Adrenal gland (tissue), 12 donors: Measurements from ENCODE around the gene XYLB. TPM values are rescaled to one million over a fixed set of nuclear protein-coding genes. Genes with fewer than 3 reads are reported as not detected.

ENCODE experiments used
- DNase-seq, 7 donors: peaks; one replicate each; pipeline ENCODE4 v3.0.0-alpha.2; 2019 to 2020
- H3K27ac ChIP-seq, 5 donors: fragments of 200-600 bp; sonication (generic) in 4 of 5; 1 replicate in 3 of 5; 2 replicates in 2 of 5; pipeline versions ENCODE4 v1.5.1 to v1.8.0; 2016 to 2020; ENCODE audit warnings: mild to moderate bottlenecking in 1 of 5
- H3K27me3 ChIP-seq: fragments of 200-600 bp; 2 replicates; pipeline ENCODE4 v1.8.0; 2021
- H3K36me3 ChIP-seq, 2 donors: fragments of 200-600 bp; replicated peaks in 1 of 2; 1 replicate in 1 of 2; 2 replicates in 1 of 2; pipeline versions ENCODE4 v1.5.1 to v1.8.0; 2018 to 2022
- H3K4me1 ChIP-seq, 2 donors: fragments of 200-600 bp; replicated peaks in 1 of 2; 1 replicate in 1 of 2; 2 replicates in 1 of 2; pipeline versions ENCODE4 v1.5.1 to v1.8.0; 2018 to 2021
- H3K4me3 ChIP-seq, 4 donors: fragments of 200-600 bp; sonication (generic) in 3 of 4; one replicate each; pipeline ENCODE4 v1.5.1; 2016 to 2018
- H3K9me3 ChIP-seq, 3 donors: fragments of 200-600 bp; sonication (generic) in 1 of 3; replicated peaks in 1 of 3; 1 replicate in 2 of 3; 2 replicates in 1 of 3; pipeline versions ENCODE4 v1.5.1 to v1.8.0; 2016 to 2021
- POLR2A ChIP-seq, 2 donors: fragments of 450-650 bp; IDR thresholded peaks; one replicate each; pipeline ENCODE4 v1.6.1; 2017; ENCODE audit warnings: antibody characterized with exemption in 2 of 2, mild to moderate bottlenecking in 2 of 2, moderate library complexity in 1 of 2
- WGBS, 4 donors: extraction: QIAGEN DNeasy Blood & Tissue Kit in 2 of 4; methylation state at CpG; one replicate each; pipeline versions ENCODE4 v1.1.5 to v1.1.7; 2013 to 2017; 5-methylcytosine and 5-hydroxymethylcytosine counted together
- intact Hi-C, 2 donors: fragments of 100-400 bp; cut with DNase I; formaldehyde crosslinking; loops; one replicate each; pipeline versions ENCODE4 v1.14.1 to v1.15.0; 2022 to 2023
- polyA plus RNA-seq, 3 donors: library from polyadenylated mRNA; stranded (reverse); fragments of 200-250 nt in 2 of 3; fragments of 350-450 nt in 1 of 3; fragmentation: Illumina TruSeq in 1 of 3; extraction: RNeasy Lipid Tissue Mini Kit (QIAGEN cat#74804) in 1 of 3; gene quantifications; one replicate each; pipeline ENCODE4 v1.2.3, GENCODE V29; 2013 to 2014
- total RNA-seq, 9 donors: library from RNA; depleted of rRNA in 4 of 9; stranded (reverse); fragments of >200 nt in 4 of 9; fragments of 120-200 nt in 1 of 9; fragmentation: NEBNext Ultra II Directional in 1 of 9; extraction: Animal tissue kit (Norgen Biotek cat#: 25700) in 1 of 9; gene quantifications; one replicate each; pipeline versions ENCODE4 v1.1.0 to v1.2.4, GENCODE V29; 2013 to 2023
- TF ChIP-seq, protein P1 (sequence below), 6 experiments: fragments of 450-650 bp in 4 of 6; fragments of 200-600 bp in 2 of 6; sonication (generic) in 1 of 6; IDR thresholded peaks; 1 replicate in 5 of 6; 2 replicates in 1 of 6; pipeline versions ENCODE4 v1.5.1 to v1.8.0; 2016 to 2021; ENCODE audit warnings: antibody characterized with exemption in 6 of 6, mild to moderate bottlenecking in 2 of 6, moderate library complexity in 1 of 6
- donor health status: healthy with polysubstance abuse.
- donor health status: Bipolar disorder and iron deficiency.
- donor health status: DM: yes; HTN: yes; CAD: no.
- donor health status: DM: no; HTN: no; CAD: no.
- donor health status: DM: no; HTN: no; CAD: no.
- donor health status: DM: yes; HTN: yes; CAD: no.

XYLB gene
- total and polyA plus RNA-seq, 12 donors = 1.5 to 14.9 (median 7.5) TPM

DNA sequence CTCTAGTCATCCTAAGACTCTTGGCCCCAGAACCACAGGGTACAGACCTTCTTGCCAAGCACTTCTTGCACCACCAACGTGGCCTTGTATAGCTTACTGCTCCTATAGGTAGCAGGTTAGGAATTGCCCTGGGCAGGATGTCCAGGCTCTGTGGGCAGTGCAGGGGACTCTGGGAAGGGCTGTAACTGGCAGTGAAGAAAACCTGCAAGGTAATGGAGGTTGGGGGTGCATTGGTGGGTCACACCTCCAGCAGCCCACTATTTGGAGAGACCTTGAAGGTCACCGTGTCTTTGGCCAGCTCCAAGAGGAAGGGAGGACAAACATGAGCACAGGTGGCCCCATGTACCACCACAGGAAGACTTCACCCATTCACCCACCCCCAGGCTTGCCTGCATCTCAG, 21.3 kb upstream of the XYLB start:
- no peak overlapping the region for H3K4me3 ChIP-seq
- DNase-seq = peak in 2 of 7 donors; percentile 4 to 25

DNA sequence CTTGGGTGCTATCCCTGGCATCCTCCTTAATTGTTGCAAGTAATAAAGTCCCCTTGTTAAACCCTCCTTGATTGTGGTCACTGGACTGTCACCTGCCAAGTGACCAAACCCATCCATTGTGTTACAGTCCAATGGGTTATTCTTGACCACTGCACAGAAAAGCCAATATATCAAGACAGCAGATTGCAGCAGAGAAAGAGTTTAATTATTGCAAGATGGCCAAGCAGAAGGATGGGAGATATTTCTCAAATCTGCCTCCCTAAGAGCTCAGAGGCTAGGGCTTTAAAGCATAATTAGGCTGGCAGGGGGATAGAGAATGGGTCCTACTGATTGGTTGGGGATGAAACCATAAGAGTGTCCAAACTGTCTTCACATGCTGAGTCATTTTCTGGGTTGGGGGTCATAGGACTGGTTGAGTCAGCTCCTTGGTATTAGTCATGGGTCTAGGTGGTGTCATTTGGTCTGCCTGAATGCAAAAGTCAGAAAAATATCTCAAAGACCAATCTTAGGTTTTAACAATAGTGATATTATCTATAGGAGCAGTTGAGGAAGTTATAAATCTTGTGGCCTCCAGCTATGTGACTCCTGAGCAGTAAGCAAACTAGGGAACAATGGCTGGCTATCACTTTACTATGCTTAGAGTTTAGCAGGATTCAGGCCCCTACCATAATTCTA, 19.1 kb upstream of the XYLB start:
- Histone ChIP-seq H3K4me3 (no peak overlapping the region), H3K27ac (no peak overlapping the region), H3K9me3 (no peaks in the 10 kb centered on the region), H3K27me3 (no peaks in the 10 kb centered on the region), H3K36me3 (no peaks in the 10 kb centered on the region), H3K4me1 (no peaks in the 10 kb centered on the region)
- no peak for DNase-seq
- TF ChIP-seq, protein P1, sequence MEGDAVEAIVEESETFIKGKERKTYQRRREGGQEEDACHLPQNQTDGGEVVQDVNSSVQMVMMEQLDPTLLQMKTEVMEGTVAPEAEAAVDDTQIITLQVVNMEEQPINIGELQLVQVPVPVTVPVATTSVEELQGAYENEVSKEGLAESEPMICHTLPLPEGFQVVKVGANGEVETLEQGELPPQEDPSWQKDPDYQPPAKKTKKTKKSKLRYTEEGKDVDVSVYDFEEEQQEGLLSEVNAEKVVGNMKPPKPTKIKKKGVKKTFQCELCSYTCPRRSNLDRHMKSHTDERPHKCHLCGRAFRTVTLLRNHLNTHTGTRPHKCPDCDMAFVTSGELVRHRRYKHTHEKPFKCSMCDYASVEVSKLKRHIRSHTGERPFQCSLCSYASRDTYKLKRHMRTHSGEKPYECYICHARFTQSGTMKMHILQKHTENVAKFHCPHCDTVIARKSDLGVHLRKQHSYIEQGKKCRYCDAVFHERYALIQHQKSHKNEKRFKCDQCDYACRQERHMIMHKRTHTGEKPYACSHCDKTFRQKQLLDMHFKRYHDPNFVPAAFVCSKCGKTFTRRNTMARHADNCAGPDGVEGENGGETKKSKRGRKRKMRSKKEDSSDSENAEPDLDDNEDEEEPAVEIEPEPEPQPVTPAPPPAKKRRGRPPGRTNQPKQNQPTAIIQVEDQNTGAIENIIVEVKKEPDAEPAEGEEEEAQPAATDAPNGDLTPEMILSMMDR (IDR thresholded peaks at IDR 0.05) = no peak
- TF ChIP-seq POLR2A (IDR thresholded peaks at IDR 0.05) = no peak
- intact Hi-C loops = no loop called here

More for the DNA sequence above, 21.3 kb upstream of the XYLB start:
- Histone ChIP-seq H3K27me3 (no peaks in the 10 kb centered on the region), H3K36me3 (no peaks in the 10 kb centered on the region), H3K27ac (no peak overlapping the region), H3K4me1 (no peaks in the 10 kb centered on the region), H3K9me3 (no peaks in the 10 kb centered on the region)
- no peak for TF ChIP-seq POLR2A (IDR thresholded peaks at IDR 0.05)
- TF ChIP-seq, protein P1 (IDR thresholded peaks at IDR 0.05) = no peak
- 65 to 100% (median 72%) methylated on average over 1 to 2 of the region's 2 CpGs for WGBS, 4 donors
- intact Hi-C loops = no loop called here

DNA sequence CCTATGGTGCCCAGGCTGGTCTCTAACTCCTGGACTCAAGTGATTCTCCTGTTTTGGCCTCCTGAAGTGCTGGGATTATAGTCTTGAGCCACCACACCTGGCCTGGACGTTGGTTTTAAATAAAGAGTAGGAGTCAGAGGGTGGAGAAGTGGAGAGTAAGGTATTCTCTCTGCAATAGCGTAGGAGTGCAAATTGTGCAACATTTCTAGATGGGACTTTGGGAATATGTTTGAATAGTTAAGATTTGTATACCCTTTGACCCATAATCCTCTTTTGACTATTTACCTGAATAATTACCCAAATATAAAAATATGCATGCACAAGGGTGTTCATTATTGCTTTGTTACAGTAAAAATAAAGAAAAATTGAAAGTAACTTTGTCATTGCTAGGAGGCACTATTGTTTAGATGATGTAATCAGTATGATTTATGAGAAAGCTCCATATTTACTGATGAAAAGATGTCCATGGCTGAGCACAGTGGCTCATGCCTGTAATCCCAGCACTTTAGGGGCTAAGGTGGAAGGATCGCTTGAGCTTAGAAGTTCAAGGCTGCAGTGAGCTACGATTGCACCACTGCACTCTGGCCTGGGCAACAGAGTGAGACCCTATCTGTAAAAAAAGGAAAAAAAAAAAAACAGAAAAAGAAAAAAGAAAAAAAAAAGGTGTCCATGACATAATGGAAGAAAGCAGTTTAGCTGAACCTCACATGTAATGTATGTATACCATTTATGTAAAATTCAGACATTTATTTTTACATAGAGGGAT, 15.1 kb upstream of the XYLB start:
- TF ChIP-seq POLR2A (IDR thresholded peaks at IDR 0.05) = no peak
- TF ChIP-seq, protein P1 (IDR thresholded peaks at IDR 0.05) = no peak
- Histone ChIP-seq H3K27ac (no peak overlapping the region), H3K9me3 (no peaks in the 10 kb centered on the region), H3K4me3 (no peak overlapping the region), H3K36me3 (no peaks in the 10 kb centered on the region), H3K4me1 (no peaks in the 10 kb centered on the region), H3K27me3 (no peaks in the 10 kb centered on the region)
- intact Hi-C loops = no loop called here
- DNase-seq = no peak
- 63 to 74% (median 71%) methylated on average over 4 of the region's 4 CpGs for WGBS, 4 donors

DNA sequence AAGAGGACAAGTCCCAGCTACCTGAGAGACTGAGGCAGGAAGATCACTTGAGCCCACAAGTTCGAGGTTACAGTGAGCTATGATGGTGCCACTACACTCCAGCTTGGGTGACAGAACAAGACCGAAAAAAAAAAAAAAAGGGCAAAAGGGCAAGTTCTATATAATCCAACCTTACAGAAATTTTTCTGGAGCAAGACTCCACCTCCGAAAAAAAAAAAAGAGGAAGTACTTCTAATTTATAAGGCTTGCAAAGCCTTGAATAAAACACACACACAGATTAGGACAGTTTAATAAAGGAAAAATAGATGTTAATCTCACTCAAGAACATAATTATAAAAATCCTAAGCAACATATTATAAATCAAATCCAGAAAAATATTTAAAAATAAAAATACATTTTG, 14.4 kb upstream of the XYLB start:
- H3K4me3 ChIP-seq = no peak overlapping the region
- DNase-seq = no peak
- intact Hi-C loops = no loop called here

More for the DNA sequence above, 14.4 kb upstream of the XYLB start:
- no peaks in the 10 kb centered on the region for H3K27me3 ChIP-seq
- no peak for TF ChIP-seq POLR2A (IDR thresholded peaks at IDR 0.05)
- TF ChIP-seq, protein P1 (IDR thresholded peaks at IDR 0.05) = no peak
- 56 to 71% (median 64%) methylated on average over 3 of the region's 3 CpGs for WGBS, 4 donors
- H3K27ac ChIP-seq = no peak overlapping the region
- H3K4me1 ChIP-seq = no peaks in the 10 kb centered on the region
- H3K36me3 ChIP-seq = no peaks in the 10 kb centered on the region
- no peaks in the 10 kb centered on the region for H3K9me3 ChIP-seq
